K562 (cell line): ENCODE results near the gene RGPD8. TPM values are rescaled to one million over a fixed set of nuclear protein-coding genes. Genes with fewer than 3 reads are reported as not detected.

ENCODE experiments used
- EGR1 ChIP-seq: fragments of 450-650 bp; conservative IDR thresholded peaks from 2 replicates; pipeline ENCODE4 v1.6.1; 2017; ENCODE audit warnings: mild to moderate bottlenecking
- GTF3C2 ChIP-seq: IDR thresholded peaks from 3 replicates; pipeline ENCODE4 v1.6.1; 2011; ENCODE audit warnings: borderline replicate concordance, mild to moderate bottlenecking, moderate library complexity; ENCODE audit not compliant: insufficient read length; ENCODE audit errors: extremely low read depth
- IRF1 ChIP-seq: sonication (generic); formaldehyde crosslinking; IDR thresholded peaks from 2 replicates; pipeline ENCODE4 v1.8.0; 2022; ENCODE audit warnings: missing genetic modification reagents, mild to moderate bottlenecking, borderline replicate concordance
- KLF16 ChIP-seq: IDR thresholded peaks from 2 replicates; pipeline ENCODE4 v1.6.1; 2016; ENCODE audit warnings: antibody characterized with exemption
- LARP7 ChIP-seq: fragments of 450-650 bp; IDR thresholded peaks from 2 replicates; pipeline ENCODE4 v1.6.1; 2016
- LEF1 ChIP-seq: fragments of 450-650 bp; IDR thresholded peaks from 2 replicates; pipeline ENCODE4 v1.6.1; 2016; ENCODE audit warnings: mild to moderate bottlenecking
- MNT ChIP-seq, 2 experiments: fragments of 450-650 bp; conservative IDR thresholded peaks; 2 replicates each; pipeline ENCODE4 v1.6.1; 2017; ENCODE audit warnings: mild to moderate bottlenecking in 2 of 2, moderate library complexity in 2 of 2
- NCOA1 ChIP-seq: fragments of 450-650 bp; IDR thresholded peaks from 2 replicates; pipeline ENCODE4 v1.6.1; 2016; ENCODE audit warnings: low read depth
- NFE2 ChIP-seq: IDR thresholded peaks from 2 replicates; pipeline ENCODE4 v1.6.1; 2014; ENCODE audit warnings: antibody characterized with exemption, low read depth
- NKRF ChIP-seq: fragments of 450-650 bp; IDR thresholded peaks from 2 replicates; pipeline ENCODE4 v1.6.1; 2016; ENCODE audit warnings: borderline replicate concordance
- POLR3A ChIP-seq: IDR thresholded peaks from 2 replicates; pipeline ENCODE4 v1.6.1; 2011; ENCODE audit warnings: borderline replicate concordance, mild to moderate bottlenecking, moderate library complexity; ENCODE audit not compliant: insufficient read length, insufficient read depth; ENCODE audit errors: extremely low read depth
- RAD21 ChIP-seq, 2 experiments: fragments of 250-450 bp in 1 of 2; fragments of 450-650 bp in 1 of 2; sonication (Bioruptor Pico) in 1 of 2; formaldehyde crosslinking in 1 of 2; IDR thresholded peaks in 1 of 2; conservative IDR thresholded peaks in 1 of 2; 2 replicates each; pipeline versions ENCODE4 v1.4.0 to v1.8.0; 2020 to 2022; ENCODE audit warnings: mild to moderate bottlenecking in 2 of 2, moderate library complexity in 1 of 2
- RB1 ChIP-seq: fragments of 450-650 bp; IDR thresholded peaks from 2 replicates; pipeline ENCODE4 v1.6.1; 2017; ENCODE audit warnings: low read depth, mild to moderate bottlenecking
- SOX6 ChIP-seq: fragments of 450-650 bp; IDR thresholded peaks from 2 replicates; pipeline ENCODE4 v1.6.1; 2014; ENCODE audit warnings: mild to moderate bottlenecking
- TEAD4 ChIP-seq, 2 experiments: sonication (generic) in 1 of 2; formaldehyde crosslinking in 1 of 2; IDR thresholded peaks; 2 replicates each; pipeline versions ENCODE4 v1.6.1 to v1.8.0; 2012 to 2022; ENCODE audit warnings: borderline replicate concordance in 1 of 2, inconsistent platforms in 1 of 2, low read length in 1 of 2, mild to moderate bottlenecking in 1 of 2, missing genetic modification reagents in 1 of 2
- THAP7 ChIP-seq: fragments of 250-450 bp; sonication (Bioruptor Pico); IDR thresholded peaks from 2 replicates; pipeline ENCODE4 v1.5.0; 2021
- XRCC3 ChIP-seq: fragments of 450-650 bp; IDR thresholded peaks from 2 replicates; pipeline ENCODE4 v1.6.1; 2017; ENCODE audit warnings: mild to moderate bottlenecking, moderate library complexity
- ZBED1 ChIP-seq: IDR thresholded peaks from 2 replicates; pipeline ENCODE4 v1.6.1; 2014
- ZBTB17 ChIP-seq: fragments of 450-650 bp; formaldehyde crosslinking; IDR thresholded peaks from 2 replicates; pipeline ENCODE4 v1.4.0; 2020; ENCODE audit warnings: mild to moderate bottlenecking
- ZNF347 ChIP-seq: fragments of 450-650 bp; formaldehyde crosslinking; IDR thresholded peaks from 2 replicates; pipeline ENCODE4 v1.4.0; 2020; ENCODE audit warnings: low read depth, mild to moderate bottlenecking, moderate library complexity
- ZNF561 ChIP-seq: fragments of 450-650 bp; formaldehyde crosslinking; conservative IDR thresholded peaks from 2 replicates; pipeline ENCODE4 v1.4.0; 2020; ENCODE audit warnings: mild to moderate bottlenecking, moderate library complexity
- ZNF589 ChIP-seq: fragments of 200-800 bp; sonication (Bioruptor generic); IDR thresholded peaks from 2 replicates; pipeline ENCODE4 v1.6.1; 2016; ENCODE audit warnings: low read depth, missing genetic modification characterization, missing compliant biosample characterization
- polyA plus RNA-seq, 8 experiments: library from polyadenylated mRNA; depleted of rRNA in 4 of 8; stranded (reverse) in 5 of 8; unstranded in 3 of 8; fragments of >200 nt; fragmentation: Nextera tagmentation in 2 of 8; fragmentation: Illumina TruSeq in 1 of 8; extraction: Ambion mirVana in 2 of 8; extraction: Trizol in 1 of 8; gene quantifications; 2 replicates each; pipeline versions ENCODE4 v1.2.1 to v1.2.3, GENCODE V29; 2011 to 2014; ENCODE audit warnings: inconsistent platforms in 1 of 8, missing spikeins in 1 of 8
- total RNA-seq, 7 experiments: library from RNA; depleted of rRNA in 6 of 7; stranded (reverse); fragments of >200 nt in 6 of 7; fragmentation: Illumina TruSeq in 2 of 7; extraction: Trizol in 2 of 7; gene quantifications; 2 replicates each; pipeline versions ENCODE4 v1.2.1 to v1.2.3, GENCODE V29; 2011 to 2021; ENCODE audit warnings: low replicate concordance in 1 of 7

The RGPD8 gene
- total and polyA plus RNA-seq, 9 of the 15 experiments (the other 6 are each of a cell fraction or from before 2014, with no cell fraction given), result 0.03 to 0.47 (median 0.12) TPM; not detected in 1

- TF ChIP-seq ZNF561, result no peak
- no peak for TF ChIP-seq IRF1 (CRISPR knock-in tag)
- TF ChIP-seq ZNF589 (CRISPR knock-in tag), result no peak
- TF ChIP-seq LARP7, result no peak
- peak; percentile 76 for TF ChIP-seq LEF1
- TF ChIP-seq POLR3A, result no peak
- TF ChIP-seq GTF3C2, result no peak
- peak; percentile 27; the same call in 1 of the 2 replicates for TF ChIP-seq NCOA1
- TF ChIP-seq MNT (conservative IDR thresholded peaks at IDR 0.05), result peak; percentile 73 to 82
- TF ChIP-seq SOX6, result peak; percentile 49; the same call in 1 of the 2 replicates
- peak; percentile 48; the same call in 1 of the 2 replicates for TF ChIP-seq RB1
- no peak for TF ChIP-seq THAP7 (CRISPR knock-in tag)
- TF ChIP-seq TEAD4 (IDR thresholded peaks at IDR 0.05; ENCODE audit: low read length), result peak; percentile 72
- TF ChIP-seq TEAD4 (CRISPR knock-in tag; IDR thresholded peaks at IDR 0.05; ENCODE audit: borderline replicate concordance), result no peak
- TF ChIP-seq KLF16, result 0 out of 2 replicates have a peak, but pooled peaks have one; percentile 19
- TF ChIP-seq XRCC3, result no peak
- no peak for TF ChIP-seq NFE2
- TF ChIP-seq EGR1, result no peak
- TF ChIP-seq RAD21 (CRISPR knock-in tag; conservative IDR thresholded peaks at IDR 0.05 in 1 of 2, IDR thresholded peaks at IDR 0.05 in 1 of 2), result peak; percentile 79 to 88
- no peak for TF ChIP-seq ZBTB17
- no peak for TF ChIP-seq ZNF347
- TF ChIP-seq ZBED1, result no peak; the same call in 1 of the 2 replicates
- TF ChIP-seq NKRF, result no peak
Observed at GRCh38 chr2:112481050-112481527, 47.6 kb upstream of the RGPD8 start (continued).
